Osteocyte (in vitro differentiated cells): ENCODE measurements around the gene PABPC3. TPM values are rescaled to one million over a fixed set of nuclear protein-coding genes. Genes with fewer than 3 reads are reported as not detected.

ENCODE experiments used
- DNase-seq: peaks from one replicate; pipeline ENCODE4 v3.0.0; 2021; ENCODE audit warnings: mixed read lengths; ENCODE audit not compliant: unreplicated experiment; ENCODE audit errors: extremely low spot score
- H3K27ac Mint-ChIP-seq: one replicate; pipeline ENCODE4 v1.8.0; 2021; ENCODE audit warnings: mild to moderate bottlenecking, mixed read lengths; ENCODE audit not compliant: unreplicated experiment
- H3K27me3 Mint-ChIP-seq: one replicate; pipeline ENCODE4 v1.8.0; 2021; ENCODE audit warnings: mixed read lengths; ENCODE audit not compliant: unreplicated experiment
- H3K36me3 Mint-ChIP-seq: one replicate; pipeline ENCODE4 v1.8.0; 2021; ENCODE audit warnings: mixed read lengths; ENCODE audit not compliant: unreplicated experiment
- H3K4me1 Mint-ChIP-seq: one replicate; pipeline ENCODE4 v1.8.0; 2021; ENCODE audit warnings: mixed read lengths; ENCODE audit not compliant: unreplicated experiment
- H3K4me3 Mint-ChIP-seq: one replicate; pipeline ENCODE4 v1.8.0; 2021; ENCODE audit warnings: mild to moderate bottlenecking, moderate library complexity, mixed read lengths; ENCODE audit not compliant: unreplicated experiment
- H3K9me3 Mint-ChIP-seq: one replicate; pipeline ENCODE4 v1.8.0; 2021; ENCODE audit warnings: mixed read lengths; ENCODE audit not compliant: unreplicated experiment
- total RNA-seq: library from RNA; stranded (reverse); gene quantifications from 2 replicates; pipeline ENCODE4 v1.2.1, GENCODE V29; 2021
- TF ChIP-seq, protein P1 (sequence below): fragments of 200-600 bp; sonication (generic); IDR thresholded peaks from 2 replicates; pipeline ENCODE4 v1.5.0; 2021; ENCODE audit warnings: antibody characterized with exemption, mild to moderate bottlenecking, moderate library complexity

The PABPC3 gene
- total RNA-seq, 1 donor from 2014 or later, result 0.16 TPM

DNA sequence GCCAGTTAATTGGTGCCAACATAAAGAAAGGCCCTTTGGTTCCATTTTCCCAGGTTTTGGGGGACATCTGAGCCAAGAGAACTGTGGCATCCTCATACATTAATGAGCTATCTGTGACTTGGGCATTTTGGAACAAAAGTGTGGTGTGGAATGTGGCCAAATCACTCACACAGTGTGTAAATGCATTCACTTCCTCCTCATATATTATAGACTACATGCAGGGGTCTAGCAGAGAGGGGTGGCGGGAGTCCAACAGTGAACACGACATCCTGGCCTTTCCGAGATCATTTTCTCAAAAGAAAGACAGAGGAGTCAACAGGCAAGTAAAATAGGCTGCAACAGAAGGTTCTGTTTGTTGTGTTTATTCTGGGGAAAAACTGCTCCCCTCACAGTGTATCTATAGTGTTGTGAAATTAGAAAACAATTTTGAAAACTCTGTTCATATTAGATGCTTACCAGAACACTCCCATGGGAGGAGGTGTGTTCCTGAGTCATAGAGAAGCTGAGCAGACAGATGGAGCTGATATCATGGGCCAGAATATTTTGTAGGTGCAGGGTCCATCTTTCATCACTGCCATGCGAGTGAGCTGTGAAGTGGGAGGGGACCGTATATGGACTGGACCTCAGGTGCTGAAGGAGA is 36.9 kb downstream of the PABPC3 start:
- peaks cover 26% of the 10 kb centered on the region for H3K27me3 Mint-ChIP-seq
- no peaks in the 10 kb centered on the region for H3K4me1 Mint-ChIP-seq
- TF ChIP-seq, protein P1, sequence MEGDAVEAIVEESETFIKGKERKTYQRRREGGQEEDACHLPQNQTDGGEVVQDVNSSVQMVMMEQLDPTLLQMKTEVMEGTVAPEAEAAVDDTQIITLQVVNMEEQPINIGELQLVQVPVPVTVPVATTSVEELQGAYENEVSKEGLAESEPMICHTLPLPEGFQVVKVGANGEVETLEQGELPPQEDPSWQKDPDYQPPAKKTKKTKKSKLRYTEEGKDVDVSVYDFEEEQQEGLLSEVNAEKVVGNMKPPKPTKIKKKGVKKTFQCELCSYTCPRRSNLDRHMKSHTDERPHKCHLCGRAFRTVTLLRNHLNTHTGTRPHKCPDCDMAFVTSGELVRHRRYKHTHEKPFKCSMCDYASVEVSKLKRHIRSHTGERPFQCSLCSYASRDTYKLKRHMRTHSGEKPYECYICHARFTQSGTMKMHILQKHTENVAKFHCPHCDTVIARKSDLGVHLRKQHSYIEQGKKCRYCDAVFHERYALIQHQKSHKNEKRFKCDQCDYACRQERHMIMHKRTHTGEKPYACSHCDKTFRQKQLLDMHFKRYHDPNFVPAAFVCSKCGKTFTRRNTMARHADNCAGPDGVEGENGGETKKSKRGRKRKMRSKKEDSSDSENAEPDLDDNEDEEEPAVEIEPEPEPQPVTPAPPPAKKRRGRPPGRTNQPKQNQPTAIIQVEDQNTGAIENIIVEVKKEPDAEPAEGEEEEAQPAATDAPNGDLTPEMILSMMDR, result no peak
- H3K36me3 Mint-ChIP-seq, result no peaks in the 10 kb centered on the region
- no peaks in the 10 kb centered on the region for H3K9me3 Mint-ChIP-seq
- no peak overlapping the region for H3K4me3 Mint-ChIP-seq
- DNase-seq, result no peak
- no peak overlapping the region for H3K27ac Mint-ChIP-seq

DNA sequence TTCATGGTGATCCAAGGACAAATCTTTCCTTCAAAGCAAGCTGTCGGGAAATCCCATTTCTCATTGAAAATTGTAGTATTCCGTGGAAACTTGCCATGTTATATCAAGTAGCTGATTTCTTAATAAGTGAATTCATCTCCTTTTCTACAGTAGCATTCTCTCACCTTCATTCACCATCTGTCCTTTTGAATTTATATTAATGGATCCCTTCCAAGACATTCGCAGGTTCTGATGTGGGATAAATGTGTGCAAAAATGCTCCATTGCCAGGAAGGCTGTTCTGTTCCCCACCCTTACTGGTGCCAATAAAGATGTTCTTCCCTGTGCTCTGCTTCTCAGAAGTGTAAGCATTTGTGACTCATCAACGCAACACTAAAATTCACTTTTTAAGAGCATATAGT is 40.0 kb downstream of the PABPC3 start:
- Mint-ChIP-seq H3K36me3 (no peaks in the 10 kb centered on the region), H3K27ac (no peak overlapping the region), H3K4me3 (no peak overlapping the region), H3K4me1 (no peaks in the 10 kb centered on the region), H3K27me3 (peaks cover 26% of the 10 kb centered on the region), H3K9me3 (no peaks in the 10 kb centered on the region)
- DNase-seq, result no peak
- TF ChIP-seq, protein P1, result no peak

DNA sequence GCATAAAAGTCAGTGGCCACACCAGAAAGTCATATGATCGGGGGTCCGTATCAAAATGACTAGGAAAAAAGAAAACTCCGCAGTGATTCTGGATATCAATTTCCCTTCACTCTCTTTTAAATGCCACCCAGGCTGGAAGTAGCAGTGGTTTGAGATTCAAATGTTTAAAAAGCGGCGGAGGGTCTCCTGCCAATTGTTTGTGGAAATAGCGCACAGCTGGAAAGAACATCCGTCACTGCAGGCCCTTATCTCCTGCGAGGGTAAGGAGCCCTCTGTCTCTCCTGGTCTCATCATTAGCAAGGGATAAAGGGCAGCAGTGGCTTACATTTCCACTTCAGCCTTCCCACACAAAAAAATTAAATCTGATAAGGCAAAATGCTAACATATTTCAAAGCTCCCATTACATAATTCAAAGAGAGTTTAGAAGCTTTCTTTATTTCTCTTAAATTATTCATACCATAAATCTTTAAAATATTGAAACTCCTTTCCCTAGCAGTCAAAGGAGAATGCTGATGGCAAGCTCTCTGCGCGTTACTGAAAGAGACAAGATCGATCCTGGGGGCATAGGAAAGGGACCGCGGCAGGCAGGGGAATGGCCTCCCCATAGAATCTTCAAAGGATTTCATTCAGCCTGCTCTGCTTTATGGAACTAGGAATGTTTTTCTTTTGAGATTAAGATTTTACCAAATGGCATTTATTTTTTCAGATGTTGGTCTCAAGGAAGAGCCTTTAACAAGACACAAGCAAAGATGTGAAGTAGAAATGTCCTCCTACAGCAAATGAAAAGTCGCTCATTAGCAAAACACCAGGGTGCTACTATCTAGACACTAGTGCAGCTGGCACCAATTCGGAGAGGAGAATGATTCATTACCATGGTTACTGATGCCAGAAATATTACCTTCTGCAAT is 41.2 kb downstream of the PABPC3 start:
- no peak overlapping the region for H3K27ac Mint-ChIP-seq
- TF ChIP-seq, protein P1, result no peak
- H3K36me3 Mint-ChIP-seq, result no peaks in the 10 kb centered on the region

DNA sequence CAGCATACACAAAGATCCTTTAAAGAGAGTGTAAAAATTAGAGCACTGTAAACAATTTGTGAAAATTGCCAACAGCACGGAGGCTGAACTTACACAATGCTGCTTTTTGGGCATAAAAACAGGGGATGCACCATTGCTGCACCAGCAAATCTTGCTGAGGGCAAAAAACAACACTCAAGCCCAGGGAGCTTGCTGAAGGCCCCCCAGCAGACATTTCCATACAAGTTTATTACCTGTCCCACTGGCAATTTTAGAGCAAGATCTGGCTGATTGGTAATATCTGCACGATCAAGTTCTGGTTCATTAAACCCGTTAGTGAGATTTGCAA is 41.8 kb downstream of the PABPC3 start:
- no peak overlapping the region for H3K4me3 Mint-ChIP-seq
- no peaks in the 10 kb centered on the region for H3K4me1 Mint-ChIP-seq
- H3K9me3 Mint-ChIP-seq, result no peaks in the 10 kb centered on the region
- no peak overlapping the region for H3K27ac Mint-ChIP-seq
- TF ChIP-seq, protein P1, result no peak
- DNase-seq, result no peak
- H3K27me3 Mint-ChIP-seq, result peaks cover 22% of the 10 kb centered on the region
- H3K36me3 Mint-ChIP-seq, result no peaks in the 10 kb centered on the region

More for the DNA sequence above, 41.2 kb downstream of the PABPC3 start:
- Mint-ChIP-seq H3K27me3 (peaks cover 23% of the 10 kb centered on the region), H3K4me3 (no peak overlapping the region), H3K9me3 (no peaks in the 10 kb centered on the region), H3K4me1 (no peaks in the 10 kb centered on the region)
- no peak for DNase-seq

DNA sequence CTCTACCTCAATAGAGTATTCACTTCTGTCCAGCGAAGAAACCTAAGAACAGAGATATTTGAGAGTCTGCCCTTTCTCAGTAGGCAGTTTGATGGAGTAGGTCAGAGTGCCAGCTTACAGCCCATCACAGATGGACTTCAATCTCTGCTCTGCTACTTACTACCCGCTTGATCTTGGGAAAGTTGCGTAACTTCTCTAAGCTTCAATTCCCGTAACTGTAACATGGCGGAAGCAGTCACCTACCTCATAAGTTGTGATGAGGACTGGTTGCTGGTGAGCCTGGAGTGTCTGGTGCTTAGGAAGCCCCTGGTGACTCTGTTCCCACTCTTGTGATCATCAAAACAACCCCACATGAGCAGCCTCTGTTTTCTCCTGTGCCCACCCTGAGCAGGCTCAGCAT is 45.1 kb downstream of the PABPC3 start:
- Mint-ChIP-seq H3K27me3 (peaks cover 13% of the 10 kb centered on the region), H3K4me1 (no peaks in the 10 kb centered on the region), H3K9me3 (no peaks in the 10 kb centered on the region), H3K27ac (no peak overlapping the region), H3K4me3 (no peak overlapping the region), H3K36me3 (no peaks in the 10 kb centered on the region)
- DNase-seq, result no peak
- TF ChIP-seq, protein P1, result no peak
